OCI-LY3 (cell line): ENCODE results near the gene EPHB1.

Source experiments
- H2AFZ ChIP-seq: fragments of 200-600, 300-600 bp; shearing (Covaris generic); 2 replicates; pipeline ENCODE4 v1.6.0; 2014; ENCODE audit warnings: antibody characterized with exemption, low read depth, low read length
- H3K27ac ChIP-seq: fragments of 200-600, 300-600 bp; sonication (generic); 2 replicates; pipeline ENCODE4 v1.5.1; 2014; ENCODE audit warnings: mild to moderate bottlenecking, low read length, moderate library complexity, mixed read lengths
- H3K27me3 ChIP-seq: fragments of 200-600, 300-600 bp; sonication (generic); 2 replicates; pipeline ENCODE4 v1.6.1; 2014; ENCODE audit warnings: low read depth, low read length, mixed read lengths
- H3K36me3 ChIP-seq: fragments of 200-600, 300-600 bp; sonication (generic); replicated peaks from 2 replicates; pipeline ENCODE3; 2014; ENCODE audit warnings: low read depth, low read length, mixed read lengths
- H3K4me1 ChIP-seq: fragments of 300-600, 200-600 bp; sonication (generic); 2 replicates; pipeline ENCODE4 v1.6.1; 2014; ENCODE audit warnings: low read length, mixed read lengths
- H3K4me2 ChIP-seq: fragments of 200-600, 300-600 bp; sonication (generic); 2 replicates; pipeline ENCODE4 v1.6.1; 2014; ENCODE audit warnings: low read length, mixed read lengths
- H3K4me3 ChIP-seq: fragments of 300-600, 200-600 bp; sonication (generic); 2 replicates; pipeline ENCODE4 v1.5.1; 2014; ENCODE audit warnings: antibody characterized with exemption, mild to moderate bottlenecking, low read length, moderate library complexity
- H3K79me2 ChIP-seq: fragments of 300-600, 200-600 bp; shearing (Covaris generic); 2 replicates; pipeline ENCODE4 v1.6.1; 2014; ENCODE audit warnings: mild to moderate bottlenecking, low read length, mixed read lengths
- H3K9ac ChIP-seq: fragments of 300-600, 200-600 bp; shearing (Covaris generic); 2 replicates; pipeline ENCODE4 v1.6.0; 2014; ENCODE audit warnings: mild to moderate bottlenecking, low read length, moderate library complexity
- H3K9me3 ChIP-seq: fragments of 200-600, 300-600 bp; shearing (Covaris generic); 2 replicates; pipeline ENCODE4 v1.6.1; 2014; ENCODE audit warnings: low read length, mixed read lengths; ENCODE audit not compliant: insufficient read depth
- H4K20me1 ChIP-seq: fragments of 200-600, 300-600 bp; sonication (generic); 2 replicates; pipeline ENCODE4 v1.6.1; 2016; ENCODE audit warnings: low read length, mixed read lengths; ENCODE audit not compliant: insufficient read depth
- EZH2phosphoT487 ChIP-seq: fragments of 200-600 bp; shearing (Covaris generic); IDR thresholded peaks from 2 replicates; pipeline ENCODE4 v1.6.1; 2018; ENCODE audit warnings: antibody characterized with exemption, mixed run types, low read depth
- TF ChIP-seq, protein P1 (sequence below): fragments of 200-600, 300-600 bp; sonication (generic); IDR thresholded peaks from 2 replicates; pipeline ENCODE4 v1.5.1; 2014; ENCODE audit warnings: antibody characterized with exemption, low read length, low read depth

The EPHB1 gene

DNA sequence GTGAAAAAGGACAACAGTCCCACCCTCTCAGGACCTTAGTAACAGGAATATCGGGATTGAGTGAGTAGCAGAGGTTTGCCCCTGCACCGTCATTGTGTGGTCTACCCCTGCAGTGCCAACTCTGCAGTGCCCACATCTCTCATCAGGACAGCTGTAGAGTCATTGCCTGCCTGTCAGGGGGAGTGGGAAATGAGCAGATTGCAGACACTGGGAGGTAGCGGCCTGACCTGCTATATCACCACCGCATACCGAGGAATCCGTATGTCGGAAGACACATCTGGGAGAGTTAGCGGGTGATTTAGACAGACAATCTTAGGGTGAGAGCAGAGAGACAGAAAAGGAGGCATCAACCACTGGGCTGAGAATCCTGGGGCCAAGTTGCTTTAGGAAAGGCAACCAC, 218.1 kb downstream of the EPHB1 start:
- H4K20me1 ChIP-seq: peaks cover 94% of the 10 kb centered on the region
- peaks cover 45% of the 10 kb centered on the region for H3K36me3 ChIP-seq
- H3K79me2 ChIP-seq: peaks cover 94% of the 10 kb centered on the region
- no peak overlapping the region for H3K4me3 ChIP-seq
- H3K9me3 ChIP-seq: no peaks in the 10 kb centered on the region
- TF ChIP-seq, protein P1, sequence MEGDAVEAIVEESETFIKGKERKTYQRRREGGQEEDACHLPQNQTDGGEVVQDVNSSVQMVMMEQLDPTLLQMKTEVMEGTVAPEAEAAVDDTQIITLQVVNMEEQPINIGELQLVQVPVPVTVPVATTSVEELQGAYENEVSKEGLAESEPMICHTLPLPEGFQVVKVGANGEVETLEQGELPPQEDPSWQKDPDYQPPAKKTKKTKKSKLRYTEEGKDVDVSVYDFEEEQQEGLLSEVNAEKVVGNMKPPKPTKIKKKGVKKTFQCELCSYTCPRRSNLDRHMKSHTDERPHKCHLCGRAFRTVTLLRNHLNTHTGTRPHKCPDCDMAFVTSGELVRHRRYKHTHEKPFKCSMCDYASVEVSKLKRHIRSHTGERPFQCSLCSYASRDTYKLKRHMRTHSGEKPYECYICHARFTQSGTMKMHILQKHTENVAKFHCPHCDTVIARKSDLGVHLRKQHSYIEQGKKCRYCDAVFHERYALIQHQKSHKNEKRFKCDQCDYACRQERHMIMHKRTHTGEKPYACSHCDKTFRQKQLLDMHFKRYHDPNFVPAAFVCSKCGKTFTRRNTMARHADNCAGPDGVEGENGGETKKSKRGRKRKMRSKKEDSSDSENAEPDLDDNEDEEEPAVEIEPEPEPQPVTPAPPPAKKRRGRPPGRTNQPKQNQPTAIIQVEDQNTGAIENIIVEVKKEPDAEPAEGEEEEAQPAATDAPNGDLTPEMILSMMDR: no peak
- no peak for TF ChIP-seq EZH2phosphoT487
- no peak overlapping the region for H2AFZ ChIP-seq
- no peak overlapping the region for H3K27ac ChIP-seq
- H3K9ac ChIP-seq: no peak overlapping the region
- no peaks in the 10 kb centered on the region for H3K27me3 ChIP-seq
- no peaks in the 10 kb centered on the region for H3K4me1 ChIP-seq
- H3K4me2 ChIP-seq: no peak overlapping the region

DNA sequence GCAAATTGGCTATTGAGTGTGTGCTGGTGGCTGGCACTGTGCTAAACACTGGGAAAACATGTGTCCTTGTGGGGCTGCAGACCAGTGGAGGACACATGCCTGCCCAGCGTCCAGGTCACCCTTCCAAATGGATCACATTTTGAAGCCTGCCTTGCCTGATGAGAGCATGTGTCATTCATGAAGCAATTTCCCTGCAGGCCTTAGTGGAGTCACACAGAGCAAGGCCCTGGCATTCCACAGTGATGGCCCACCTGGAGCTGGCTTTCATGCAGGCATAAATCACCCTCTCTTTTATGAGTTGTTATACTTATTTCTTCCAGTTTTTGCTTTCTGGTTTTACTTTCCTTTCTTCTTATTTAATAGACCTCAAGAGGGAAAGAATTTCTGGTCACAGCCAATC, 219.5 kb downstream of the EPHB1 start:
- Histone ChIP-seq H3K79me2 (peaks cover 94% of the 10 kb centered on the region), H3K4me1 (no peaks in the 10 kb centered on the region), H3K4me2 (no peak overlapping the region), H3K9me3 (no peaks in the 10 kb centered on the region), H3K27ac (no peak overlapping the region), H3K36me3 (peaks cover 41% of the 10 kb centered on the region), H4K20me1 (peaks cover 94% of the 10 kb centered on the region), H3K27me3 (no peaks in the 10 kb centered on the region), H3K4me3 (no peak overlapping the region), H3K9ac (no peak overlapping the region), H2AFZ (no peak overlapping the region)
- TF ChIP-seq, protein P1: no peak
- TF ChIP-seq EZH2phosphoT487: no peak

DNA sequence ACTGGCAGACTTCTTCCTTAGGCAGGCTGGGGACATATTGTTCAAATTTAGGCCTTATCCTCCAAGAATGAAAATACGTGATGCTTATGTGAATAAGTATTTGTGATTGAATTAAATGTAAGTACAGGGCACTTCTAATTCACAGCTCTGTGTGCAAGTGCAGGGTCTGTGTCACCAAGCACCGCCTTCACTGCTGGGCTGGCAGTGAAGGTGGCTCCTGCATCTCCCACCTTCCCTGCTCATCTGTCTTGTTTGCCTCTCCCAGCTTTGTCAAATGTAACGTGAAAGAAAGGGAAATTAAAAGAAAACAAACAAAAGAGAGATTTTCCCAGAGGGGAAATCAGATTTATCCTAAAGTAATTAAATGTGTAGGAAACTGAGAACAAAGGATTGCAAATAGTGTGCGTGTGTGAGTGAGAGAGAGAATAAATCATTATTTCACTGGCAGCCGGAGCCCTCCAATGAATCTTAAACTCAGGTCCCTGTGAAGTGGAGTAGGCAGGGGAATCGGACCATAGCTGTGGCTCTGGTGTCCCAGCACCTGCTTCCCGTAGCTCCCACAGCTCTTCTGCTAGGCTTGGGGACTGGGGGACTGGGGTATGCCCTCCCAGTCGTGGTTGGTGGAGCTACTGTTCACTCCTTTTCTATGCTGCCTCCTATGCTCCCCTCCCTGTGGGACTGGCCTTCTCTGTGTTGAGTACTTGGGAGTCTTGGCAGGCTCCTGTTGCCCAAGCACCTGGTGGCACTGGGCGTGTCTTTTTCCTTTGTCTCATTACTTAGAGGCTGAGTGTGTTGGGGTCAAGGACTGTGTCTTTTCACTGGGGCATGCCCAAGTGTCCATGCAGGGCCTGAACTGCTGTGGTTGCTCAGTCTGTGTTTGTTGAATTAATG, 222.2 kb downstream of the EPHB1 start:
- TF ChIP-seq EZH2phosphoT487: no peak
- Histone ChIP-seq H3K4me1 (peaks cover 2% of the 10 kb centered on the region), H3K4me3 (no peak overlapping the region), H3K9ac (no peak overlapping the region), H2AFZ (no peak overlapping the region), H3K27ac (no peak overlapping the region), H3K9me3 (no peaks in the 10 kb centered on the region), H3K79me2 (peaks cover 98% of the 10 kb centered on the region), H3K27me3 (no peaks in the 10 kb centered on the region), H4K20me1 (peaks cover 95% of the 10 kb centered on the region), H3K4me2 (no peak overlapping the region), H3K36me3 (peaks cover 31% of the 10 kb centered on the region)

DNA sequence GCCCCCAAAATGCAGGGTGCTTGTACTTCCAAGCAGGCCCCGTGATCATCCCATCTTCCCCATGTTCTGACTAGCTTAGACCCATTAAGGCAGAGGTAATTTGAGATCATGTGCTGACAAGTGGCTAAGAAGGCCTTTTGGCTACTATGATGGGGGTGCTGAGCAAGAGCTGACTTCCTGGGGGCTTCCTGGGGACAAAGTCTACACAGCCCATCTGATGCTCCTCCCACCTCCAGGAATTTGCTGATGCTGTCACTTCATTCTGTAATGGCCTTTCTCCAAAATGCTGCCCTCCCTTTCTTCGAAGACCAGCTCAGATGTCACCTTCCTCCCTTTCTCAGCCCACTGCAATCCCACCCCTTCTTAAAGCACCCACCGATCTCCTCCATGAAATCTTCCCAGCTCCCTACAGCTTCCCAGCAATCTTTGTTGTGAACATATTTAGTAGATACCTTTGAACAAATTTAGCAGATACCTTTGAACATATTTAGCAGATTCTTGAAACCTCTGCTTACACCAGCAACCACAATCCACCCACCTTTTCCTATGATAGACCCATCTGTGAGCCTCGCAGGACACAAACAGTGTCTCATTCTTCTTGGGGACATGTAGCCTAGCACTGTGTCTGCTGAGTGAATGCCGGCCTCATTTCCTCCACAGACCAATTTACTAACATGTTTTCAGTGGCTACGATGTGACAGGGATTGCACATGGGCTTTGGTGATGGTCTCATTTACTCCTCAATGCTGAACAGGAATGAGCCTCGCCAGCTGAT, 223.3 kb downstream of the EPHB1 start:
- H3K27me3 ChIP-seq: no peaks in the 10 kb centered on the region
- H3K27ac ChIP-seq: no peak overlapping the region
- peaks cover 98% of the 10 kb centered on the region for H3K79me2 ChIP-seq
- H4K20me1 ChIP-seq: peaks cover 95% of the 10 kb centered on the region
- no peaks in the 10 kb centered on the region for H3K9me3 ChIP-seq
- peaks cover 13% of the 10 kb centered on the region for H3K4me1 ChIP-seq
- TF ChIP-seq, protein P1: no peak
- TF ChIP-seq EZH2phosphoT487: no peak
- no peak overlapping the region for H3K9ac ChIP-seq
- H3K4me3 ChIP-seq: no peak overlapping the region
- no peak overlapping the region for H2AFZ ChIP-seq
- peaks cover 20% of the 10 kb centered on the region for H3K36me3 ChIP-seq
- no peak overlapping the region for H3K4me2 ChIP-seq
